H9 (cell line): ENCODE measurements around the gene SMG7. TPM values are rescaled to one million over a fixed set of nuclear protein-coding genes. Genes with fewer than 3 reads are reported as not detected.

ENCODE experiments used
- DNase-seq: peaks from one replicate; pipeline ENCODE4 v3.0.0-alpha.2; 2017
- H2AFZ ChIP-seq: one replicate; pipeline ENCODE4 v1.6.1; 2013; ENCODE audit warnings: mild to moderate bottlenecking, low read length, control low read depth, moderate library complexity
- H2AK5ac ChIP-seq: 2 replicates; pipeline ENCODE4 v1.6.1; 2013; ENCODE audit warnings: low read length, control low read depth, mixed read lengths; ENCODE audit not compliant: insufficient read length
- H2BK120ac ChIP-seq: one replicate; pipeline ENCODE4 v1.6.1; 2013; ENCODE audit warnings: low read depth, mild to moderate bottlenecking, low read length, control low read depth, inconsistent platforms; ENCODE audit not compliant: poor library complexity, severe bottlenecking
- H2BK12ac ChIP-seq: 2 replicates; pipeline ENCODE4 v1.6.1; 2013; ENCODE audit warnings: low read length, control low read depth, mixed read lengths, low read depth; ENCODE audit not compliant: insufficient read length
- H2BK15ac ChIP-seq: 2 replicates; pipeline ENCODE4 v1.6.1; 2013; ENCODE audit warnings: low read depth, low read length, control low read depth
- H2BK20ac ChIP-seq: one replicate; pipeline ENCODE4 v1.6.1; 2013; ENCODE audit warnings: low read depth, mild to moderate bottlenecking, low read length, control low read depth, inconsistent platforms; ENCODE audit not compliant: poor library complexity, severe bottlenecking
- H2BK5ac ChIP-seq: 2 replicates; pipeline ENCODE4 v1.6.1; 2013; ENCODE audit warnings: low read length, control low read depth, mixed read lengths; ENCODE audit not compliant: insufficient read length
- H3K14ac ChIP-seq: 2 replicates; pipeline ENCODE4 v1.6.1; 2013; ENCODE audit warnings: low read length, control low read depth; ENCODE audit not compliant: insufficient read depth
- H3K18ac ChIP-seq: 2 replicates; pipeline ENCODE4 v1.6.1; 2013; ENCODE audit warnings: low read depth, mild to moderate bottlenecking, mixed read lengths, low read length, control low read depth; ENCODE audit not compliant: insufficient read length
- H3K23ac ChIP-seq: 2 replicates; pipeline ENCODE4 v1.6.1; 2013; ENCODE audit warnings: low read length, control low read depth, mixed read lengths, low read depth; ENCODE audit not compliant: insufficient read length
- H3K23me2 ChIP-seq: 2 replicates; pipeline ENCODE4 v1.6.1; 2013; ENCODE audit warnings: low read depth, mild to moderate bottlenecking, mixed read lengths, low read length, control low read depth; ENCODE audit not compliant: insufficient read length, poor library complexity, severe bottlenecking
- H3K27ac ChIP-seq: 2 replicates; pipeline ENCODE4 v1.5.1; 2013; ENCODE audit warnings: low read length, control low read depth, mixed read lengths, low read depth; ENCODE audit not compliant: insufficient read length
- H3K27me3 ChIP-seq: 2 replicates; pipeline ENCODE4 v1.6.1; 2013; ENCODE audit warnings: low read length, control low read depth, inconsistent platforms; ENCODE audit not compliant: insufficient read depth
- H3K4ac ChIP-seq: 2 replicates; pipeline ENCODE4 v1.6.1; 2013; ENCODE audit warnings: low read depth, mild to moderate bottlenecking, control low read depth, inconsistent platforms, low read length, moderate library complexity
- H3K4me1 ChIP-seq: 2 replicates; pipeline ENCODE4 v1.6.1; 2013; ENCODE audit warnings: low read length, control low read depth, inconsistent platforms; ENCODE audit not compliant: insufficient read depth
- H3K4me2 ChIP-seq: 2 replicates; pipeline ENCODE4 v1.6.1; 2013; ENCODE audit warnings: low read length, control low read depth, mixed read lengths; ENCODE audit not compliant: insufficient read length, insufficient read depth
- H3K56ac ChIP-seq: 2 replicates; pipeline ENCODE4 v1.6.1; 2013; ENCODE audit warnings: low read depth, mild to moderate bottlenecking, mixed read lengths, low read length, control low read depth; ENCODE audit not compliant: insufficient read length
- H3K79me1 ChIP-seq: 2 replicates; pipeline ENCODE4 v1.6.1; 2013; ENCODE audit warnings: low read depth, mild to moderate bottlenecking, moderate library complexity, low read length, control low read depth, inconsistent platforms; ENCODE audit not compliant: insufficient read depth, poor library complexity, severe bottlenecking
- H3K79me2 ChIP-seq: 2 replicates; pipeline ENCODE4 v1.6.1; 2013; ENCODE audit warnings: low read length, control low read depth, inconsistent platforms; ENCODE audit not compliant: insufficient read depth
- H3K9ac ChIP-seq: 2 replicates; pipeline ENCODE4 v1.6.1; 2013; ENCODE audit warnings: low read length, control low read depth, mixed read lengths; ENCODE audit not compliant: insufficient read length; ENCODE audit errors: extremely low read depth
- H3K9me3 ChIP-seq: one replicate; pipeline ENCODE4 v1.6.1; 2013; ENCODE audit warnings: low read depth, low read length, inconsistent platforms; ENCODE audit not compliant: control insufficient read depth
- H3T11ph ChIP-seq: one replicate; pipeline ENCODE4 v1.6.1; 2013; ENCODE audit warnings: mild to moderate bottlenecking, low read length, control low read depth, inconsistent platforms
- H4K20me1 ChIP-seq: one replicate; pipeline ENCODE4 v1.6.1; 2013; ENCODE audit not compliant: control insufficient read depth, insufficient read length, insufficient read depth
- H4K5ac ChIP-seq: 2 replicates; pipeline ENCODE4 v1.6.1; 2013; ENCODE audit warnings: low read depth, mild to moderate bottlenecking, mixed read lengths, low read length, control low read depth; ENCODE audit not compliant: insufficient read length
- H4K8ac ChIP-seq: replicated peaks from 2 replicates; pipeline ENCODE4 v1.6.1; 2013; ENCODE audit warnings: low read length, control low read depth, mixed read lengths, low read depth; ENCODE audit not compliant: insufficient read length
- H4K91ac ChIP-seq: 2 replicates; pipeline ENCODE4 v1.6.1; 2013; ENCODE audit warnings: low read depth, mild to moderate bottlenecking, moderate library complexity, mixed read lengths, low read length, control low read depth; ENCODE audit not compliant: insufficient read length
- H3K27ac Mint-ChIP-seq, 3 experiments: 2 replicates in 2 of 3; 3 replicates in 1 of 3; pipeline ENCODE4 v1.8.0; 2020 to 2021; ENCODE audit warnings: mixed read lengths in 3 of 3, mild to moderate bottlenecking in 1 of 3, moderate library complexity in 1 of 3
- H3K27me3 Mint-ChIP-seq: 2 replicates; pipeline ENCODE4 v1.8.0; 2021; ENCODE audit warnings: low read depth, mild to moderate bottlenecking, moderate library complexity, mixed read lengths
- H3K36me3 Mint-ChIP-seq, 3 experiments: 2 replicates in 2 of 3; 3 replicates in 1 of 3; pipeline ENCODE4 v1.8.0; 2020 to 2021; ENCODE audit warnings: low read depth in 3 of 3, mixed read lengths in 3 of 3; ENCODE audit not compliant: insufficient read depth in 1 of 3
- H3K4me1 Mint-ChIP-seq, 2 experiments: 2 replicates each; pipeline ENCODE4 v1.8.0; 2020; ENCODE audit warnings: mixed read lengths in 2 of 2
- H3K4me3 Mint-ChIP-seq, 2 experiments: 2 replicates in 1 of 2; 3 replicates in 1 of 2; pipeline ENCODE4 v1.8.0; 2020 to 2021; ENCODE audit warnings: mild to moderate bottlenecking in 2 of 2, mixed read lengths in 2 of 2, moderate library complexity in 1 of 2
- H3K9me3 Mint-ChIP-seq, 2 experiments: 2 replicates in 1 of 2; 3 replicates in 1 of 2; pipeline ENCODE4 v1.8.0; 2020; ENCODE audit warnings: mild to moderate bottlenecking in 2 of 2, mixed read lengths in 2 of 2, moderate library complexity in 1 of 2
- WGBS: extraction: QIAGEN DNeasy Blood & Tissue Kit; methylation state at CpG from one replicate; pipeline ENCODE4 v1.1.7; 2013; ENCODE audit warnings: missing lambda C conversion rate, low lambda C conversion rate, mixed read lengths; ENCODE audit not compliant: insufficient read length; ENCODE audit errors: extremely low coverage; 5-methylcytosine and 5-hydroxymethylcytosine counted together
- total RNA-seq: library from RNA; stranded (reverse); gene quantifications from 2 replicates; pipeline ENCODE4 v1.2.1, GENCODE V29; 2021
- TF ChIP-seq, protein P1 (sequence below): fragments of 200-600 bp; sonication (generic); conservative IDR thresholded peaks from 3 replicates; pipeline ENCODE4 v1.8.0; 2021; ENCODE audit warnings: antibody characterized with exemption, mild to moderate bottlenecking

SMG7 gene
- total RNA-seq, 1 experiment from 2014 or later, result 77.0 TPM

DNA sequence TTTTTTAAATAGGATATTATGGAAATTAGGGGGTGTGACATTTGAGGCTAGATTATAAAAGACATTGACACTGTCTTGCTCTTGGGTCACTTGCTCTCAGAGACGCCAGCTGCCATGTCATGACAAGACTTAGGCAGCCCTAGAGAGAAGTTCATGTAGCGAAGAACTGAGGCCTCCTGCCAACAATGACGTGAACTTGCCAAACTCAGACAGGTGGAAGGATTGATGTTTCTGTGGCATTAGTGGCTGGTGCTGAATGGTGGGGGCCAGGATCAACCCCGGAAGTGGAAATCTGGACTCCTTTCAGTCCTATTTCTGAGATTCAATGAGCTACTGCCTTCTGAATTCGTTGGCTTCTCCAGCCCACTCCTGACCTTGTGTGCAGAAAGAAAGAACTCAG is 103.3 kb downstream of the SMG7 start:
- Histone ChIP-seq H2BK12ac (no peak overlapping the region), H4K20me1 (no peaks in the 10 kb centered on the region), H2AK5ac (no peak overlapping the region), H3K56ac (no peak overlapping the region), H3K23me2 (no peaks in the 10 kb centered on the region), H4K5ac (no peak overlapping the region), H3K9me3 (no peaks in the 10 kb centered on the region), H4K91ac (no peak overlapping the region), H3K18ac (no peak overlapping the region), H2BK5ac (no peak overlapping the region), H2BK15ac (no peak overlapping the region), H2BK20ac (no peak overlapping the region), H3K4me2 (no peak overlapping the region), H3K14ac (no peak overlapping the region), H3K4ac (no peak overlapping the region), H3K79me1 (no peaks in the 10 kb centered on the region), H4K8ac (no peak overlapping the region), H3K4me1 (no peaks in the 10 kb centered on the region; the same call in 1 of the 2 replicates), H3K23ac (no peak overlapping the region), H3T11ph (no peak overlapping the region), H3K27me3 (no peaks in the 10 kb centered on the region), H3K27ac (no peak overlapping the region), H3K9ac (no peak overlapping the region), H2BK120ac (no peak overlapping the region), H2AFZ (no peak overlapping the region), H3K79me2 (no peaks in the 10 kb centered on the region)
- H3K27ac Mint-ChIP-seq, result no peak overlapping the region
- no peaks in the 10 kb centered on the region; a peak in 2 of 5 replicates for H3K9me3 Mint-ChIP-seq
- no peaks in the 10 kb centered on the region; the same call in 1 of the 2 replicates for H3K27me3 Mint-ChIP-seq
- no CpG with 5 or more reads among the region's 5 CpGs for WGBS
- no peak for DNase-seq
- TF ChIP-seq, protein P1, sequence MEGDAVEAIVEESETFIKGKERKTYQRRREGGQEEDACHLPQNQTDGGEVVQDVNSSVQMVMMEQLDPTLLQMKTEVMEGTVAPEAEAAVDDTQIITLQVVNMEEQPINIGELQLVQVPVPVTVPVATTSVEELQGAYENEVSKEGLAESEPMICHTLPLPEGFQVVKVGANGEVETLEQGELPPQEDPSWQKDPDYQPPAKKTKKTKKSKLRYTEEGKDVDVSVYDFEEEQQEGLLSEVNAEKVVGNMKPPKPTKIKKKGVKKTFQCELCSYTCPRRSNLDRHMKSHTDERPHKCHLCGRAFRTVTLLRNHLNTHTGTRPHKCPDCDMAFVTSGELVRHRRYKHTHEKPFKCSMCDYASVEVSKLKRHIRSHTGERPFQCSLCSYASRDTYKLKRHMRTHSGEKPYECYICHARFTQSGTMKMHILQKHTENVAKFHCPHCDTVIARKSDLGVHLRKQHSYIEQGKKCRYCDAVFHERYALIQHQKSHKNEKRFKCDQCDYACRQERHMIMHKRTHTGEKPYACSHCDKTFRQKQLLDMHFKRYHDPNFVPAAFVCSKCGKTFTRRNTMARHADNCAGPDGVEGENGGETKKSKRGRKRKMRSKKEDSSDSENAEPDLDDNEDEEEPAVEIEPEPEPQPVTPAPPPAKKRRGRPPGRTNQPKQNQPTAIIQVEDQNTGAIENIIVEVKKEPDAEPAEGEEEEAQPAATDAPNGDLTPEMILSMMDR, result no peak
- no peak overlapping the region for H3K4me3 Mint-ChIP-seq
- H3K36me3 Mint-ChIP-seq, result no peaks in the 10 kb centered on the region; a peak in 1 of 7 replicates
- peaks cover 5 to 7% of the 10 kb centered on the region in 2 experiments for H3K4me1 Mint-ChIP-seq
